SK-N-MC (cell line): ENCODE results near the gene ALG12.
A peak's percentile ranks its signal among the peaks of the same experiment; 100 is the strongest.

ENCODE experiments used
- DNase-seq: peaks from one replicate; pipeline ENCODE4 v3.0.0-alpha.2; 2011; ENCODE audit warnings: low read depth, low spot score
- H3K27ac ChIP-seq: fragments of 200-600 bp; sonication (generic); 2 replicates; pipeline ENCODE4 v1.5.1; 2016; ENCODE audit warnings: mixed run types
- H3K36me3 ChIP-seq: fragments of 200-600 bp; sonication (generic); 2 replicates; pipeline ENCODE4 v1.6.1; 2017; ENCODE audit warnings: antibody characterized with exemption, low read length, mixed read lengths; ENCODE audit not compliant: insufficient read depth
- H3K4me3 ChIP-seq: fragments of 200-600 bp; sonication (generic); 2 replicates; pipeline ENCODE4 v1.5.1; 2016
- H3K9ac ChIP-seq: fragments of 200-600 bp; sonication (generic); 2 replicates; pipeline ENCODE4 v1.8.0; 2017; ENCODE audit warnings: mixed run types, mixed read lengths; ENCODE audit not compliant: insufficient read length
- H3K9me3 ChIP-seq: fragments of 200-600 bp; sonication (generic); 2 replicates; pipeline ENCODE4 v1.6.1; 2017; ENCODE audit warnings: low read depth, mild to moderate bottlenecking, antibody characterized with exemption, low read length, moderate library complexity, mixed read lengths
- EZH2 ChIP-seq: fragments of 200-600 bp; sonication (generic); IDR thresholded peaks from one replicate; pipeline ENCODE4 v1.6.1; 2017; ENCODE audit warnings: antibody characterized with exemption
- FOXP2 ChIP-seq: optimal IDR thresholded peaks from 2 replicates; pipeline ENCODE3; 2011; ENCODE audit warnings: mild to moderate bottlenecking, moderate library complexity; ENCODE audit not compliant: insufficient read depth; ENCODE audit errors: extremely low read length, control extremely low read depth
- POLR2AphosphoS5 ChIP-seq: IDR thresholded peaks from 2 replicates; pipeline ENCODE4 v1.6.1; 2012; ENCODE audit warnings: mild to moderate bottlenecking, low read depth, low read length, borderline replicate concordance

The ALG12 gene

DNA sequence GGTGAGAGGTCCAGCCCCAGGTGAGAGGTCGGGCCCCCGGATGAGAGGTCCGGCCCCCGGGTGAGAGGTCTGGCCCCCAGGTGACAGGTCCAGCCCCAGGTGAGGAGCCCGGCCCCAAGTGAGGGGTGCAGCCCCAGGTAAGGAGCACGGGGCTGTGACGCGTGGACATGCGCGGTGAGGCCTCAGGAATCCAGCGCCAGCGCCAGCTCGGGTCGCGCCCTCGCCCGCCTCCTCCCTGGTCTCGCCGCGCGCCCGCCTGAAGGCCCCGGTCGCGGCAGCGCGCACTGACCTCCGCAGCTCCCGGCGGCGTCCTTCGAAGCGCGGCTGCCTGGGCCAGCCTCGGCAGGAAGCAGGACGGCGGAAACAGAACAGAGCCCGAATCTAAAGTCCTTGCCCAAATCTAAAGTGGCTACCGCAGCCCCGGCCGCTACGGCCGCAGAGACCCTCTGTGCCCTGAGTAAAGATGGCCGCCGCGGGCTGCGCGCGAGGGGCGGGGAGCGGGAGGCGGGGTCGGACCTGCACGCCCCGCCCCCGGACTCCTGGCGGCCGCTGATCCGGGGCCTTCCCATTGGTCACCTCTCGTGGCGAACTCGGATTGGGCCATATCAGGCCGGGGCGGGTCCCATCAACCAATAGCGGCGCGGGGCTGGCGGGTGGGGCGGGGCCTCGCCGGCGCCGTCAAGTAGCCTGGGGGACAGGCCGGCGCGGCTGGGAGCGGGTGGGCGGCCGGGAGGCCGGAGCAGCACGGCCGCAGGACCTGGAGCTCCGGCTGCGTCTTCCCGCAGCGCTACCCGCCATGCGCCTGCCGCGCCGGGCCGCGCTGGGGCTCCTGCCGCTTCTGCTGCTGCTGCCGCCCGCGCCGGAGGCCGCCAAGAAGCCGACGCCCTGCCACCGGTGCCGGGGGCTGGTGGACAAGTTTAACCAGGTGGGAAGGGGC, at the start of gene ALG12, which contains the start of gene CRELD2:
Gene ALG12 (minus strand): TSS at position 465 of the 937 bp plus-strand sequence. CDS start 4,673 bp downstream, outside the sequence.
Gene CRELD2 (plus strand): TSS at position 661 of the 937 bp plus-strand sequence. CDS start 136 bp downstream, at position 797.
- Histone ChIP-seq H3K9ac (peak within 1 kb of the TSS; percentile 92), H3K27ac (peak within 1 kb of the TSS; percentile 74), H3K36me3 (peaks cover 6% of the 10 kb centered on the region; the same call in 1 of the 2 replicates), H3K9me3 (no peaks in the 10 kb centered on the region), H3K4me3 (peak within 1 kb of the TSS; percentile 98)
- DNase-seq, result peak; percentile 57
- peak; percentile 72 for TF ChIP-seq POLR2AphosphoS5
- TF ChIP-seq EZH2, result no peak

DNA sequence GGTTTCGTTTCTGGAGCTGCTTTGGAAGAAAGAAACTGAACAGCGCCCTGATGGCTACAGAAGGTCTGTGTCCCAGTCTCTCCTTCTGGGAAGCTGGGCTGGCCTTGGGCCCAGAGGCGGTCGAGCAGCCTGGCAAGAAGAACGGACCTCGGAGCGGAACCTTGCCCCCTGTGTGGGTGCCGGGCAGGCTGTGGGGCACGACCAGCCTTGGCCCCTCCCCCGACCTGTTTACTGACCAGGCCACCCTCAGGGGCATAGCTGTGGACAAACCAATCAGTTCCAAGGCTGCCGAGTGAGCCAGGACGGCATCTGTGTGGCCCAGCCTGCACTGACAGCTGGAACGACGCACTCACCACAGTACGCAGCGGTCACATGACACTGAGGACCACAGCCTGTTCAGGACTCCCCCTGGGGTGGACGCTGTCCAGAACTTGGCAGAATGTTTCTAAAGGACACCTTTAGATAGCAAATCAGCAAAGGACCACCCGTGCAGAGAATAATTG, 49.5 kb upstream of the ALG12 start:
- Histone ChIP-seq H3K9ac (no peak overlapping the region), H3K27ac (no peak overlapping the region), H3K36me3 (peaks cover 19% of the 10 kb centered on the region), H3K4me3 (no peak overlapping the region), H3K9me3 (no peaks in the 10 kb centered on the region)
- no peak for DNase-seq
- no peak for TF ChIP-seq POLR2AphosphoS5

DNA sequence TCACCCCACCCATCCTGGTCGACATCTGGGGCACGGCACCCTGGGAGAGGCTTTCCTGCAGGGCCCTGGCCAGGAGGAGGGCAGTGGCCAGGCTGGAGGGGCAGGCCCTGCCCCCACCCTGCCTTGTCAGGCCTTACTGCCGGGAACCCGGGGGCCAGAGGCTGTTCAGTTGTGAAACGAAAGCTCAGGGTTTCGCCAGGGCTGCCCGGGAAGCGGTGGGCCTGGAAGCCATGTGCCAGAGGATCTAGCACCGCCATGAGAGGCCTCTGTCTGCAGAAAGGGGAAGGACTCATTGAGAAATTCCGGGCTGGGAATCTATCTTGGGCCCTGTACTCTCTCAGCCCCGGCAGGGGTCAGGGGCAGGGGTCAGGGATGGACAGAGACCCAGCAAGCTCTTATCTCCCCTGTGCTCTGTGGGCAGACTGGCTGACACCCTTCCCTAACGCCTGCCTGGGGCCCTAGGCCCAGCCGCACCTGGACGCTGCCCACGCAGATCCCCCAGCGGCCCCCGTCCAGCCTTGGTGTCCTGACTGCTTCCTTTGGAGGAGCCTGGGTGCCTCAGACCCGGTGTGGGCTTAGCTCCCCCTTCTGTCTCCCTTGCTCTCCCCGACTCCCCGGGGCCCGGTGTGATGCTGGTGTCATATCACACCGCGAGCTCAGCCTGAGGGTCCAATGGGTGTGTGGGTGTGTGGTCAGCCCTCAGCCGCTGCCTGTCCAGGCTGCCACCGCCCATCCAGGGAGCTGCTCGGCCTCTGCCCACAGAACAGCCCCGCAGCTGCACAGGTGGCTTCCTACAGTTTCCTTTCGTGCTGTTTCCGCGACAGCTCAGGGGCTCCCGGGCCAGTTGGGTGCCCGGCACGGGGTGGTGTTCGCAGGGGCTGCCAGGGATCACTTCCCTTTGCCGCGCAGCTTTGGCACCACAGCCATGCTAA, 48.8 kb upstream of the ALG12 start:
- Histone ChIP-seq H3K27ac (no peak overlapping the region), H3K9ac (no peak overlapping the region)

DNA sequence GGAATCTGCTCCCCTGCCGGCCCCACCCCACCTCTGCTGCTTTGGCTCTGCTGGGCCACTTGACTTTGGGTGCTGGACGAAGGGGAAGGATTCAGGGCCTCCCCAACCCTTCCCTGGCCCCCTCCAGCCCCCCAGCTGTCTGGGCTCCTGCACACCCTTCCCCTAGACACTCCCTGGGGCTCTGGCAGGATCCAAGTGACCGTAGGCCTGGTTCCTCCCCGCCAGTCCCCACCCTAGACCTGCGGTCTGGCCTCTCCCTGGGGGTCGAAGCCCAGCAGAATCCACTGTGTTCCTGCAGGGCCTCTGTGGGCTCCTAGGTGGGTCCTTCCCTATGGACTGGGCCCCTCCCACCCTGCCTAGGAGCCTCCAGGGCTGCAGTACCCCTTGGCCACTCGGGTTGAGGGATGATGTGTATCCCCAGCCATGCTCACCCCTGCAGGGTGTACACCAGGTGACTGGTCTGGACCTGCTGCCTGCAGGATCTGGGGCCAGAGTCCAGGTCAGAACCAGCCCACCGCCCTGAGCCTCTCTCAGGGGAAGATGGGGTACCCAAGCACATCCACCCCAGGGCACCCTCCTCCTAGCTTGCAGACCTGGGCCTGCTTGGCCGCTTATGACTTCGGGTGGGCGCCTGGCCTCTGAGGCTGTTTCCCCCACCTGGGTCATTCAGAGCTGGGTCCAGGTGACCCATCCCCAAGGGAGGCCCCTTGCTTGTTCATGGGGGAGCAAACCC, 48.0 kb upstream of the ALG12 start:
- no peak for DNase-seq
- Histone ChIP-seq H3K9ac (no peak overlapping the region), H3K9me3 (no peaks in the 10 kb centered on the region), H3K27ac (no peak overlapping the region), H3K36me3 (peaks cover 29% of the 10 kb centered on the region), H3K4me3 (no peak overlapping the region)
- TF ChIP-seq FOXP2, result no peak
- no peak for TF ChIP-seq EZH2

More for the DNA sequence above, 48.8 kb upstream of the ALG12 start:
- Histone ChIP-seq H3K9me3 (no peaks in the 10 kb centered on the region), H3K4me3 (no peak overlapping the region), H3K36me3 (peaks cover 23% of the 10 kb centered on the region)
- no peak for DNase-seq
- no peak for TF ChIP-seq FOXP2
- TF ChIP-seq POLR2AphosphoS5, result no peak
- TF ChIP-seq EZH2, result no peak

DNA sequence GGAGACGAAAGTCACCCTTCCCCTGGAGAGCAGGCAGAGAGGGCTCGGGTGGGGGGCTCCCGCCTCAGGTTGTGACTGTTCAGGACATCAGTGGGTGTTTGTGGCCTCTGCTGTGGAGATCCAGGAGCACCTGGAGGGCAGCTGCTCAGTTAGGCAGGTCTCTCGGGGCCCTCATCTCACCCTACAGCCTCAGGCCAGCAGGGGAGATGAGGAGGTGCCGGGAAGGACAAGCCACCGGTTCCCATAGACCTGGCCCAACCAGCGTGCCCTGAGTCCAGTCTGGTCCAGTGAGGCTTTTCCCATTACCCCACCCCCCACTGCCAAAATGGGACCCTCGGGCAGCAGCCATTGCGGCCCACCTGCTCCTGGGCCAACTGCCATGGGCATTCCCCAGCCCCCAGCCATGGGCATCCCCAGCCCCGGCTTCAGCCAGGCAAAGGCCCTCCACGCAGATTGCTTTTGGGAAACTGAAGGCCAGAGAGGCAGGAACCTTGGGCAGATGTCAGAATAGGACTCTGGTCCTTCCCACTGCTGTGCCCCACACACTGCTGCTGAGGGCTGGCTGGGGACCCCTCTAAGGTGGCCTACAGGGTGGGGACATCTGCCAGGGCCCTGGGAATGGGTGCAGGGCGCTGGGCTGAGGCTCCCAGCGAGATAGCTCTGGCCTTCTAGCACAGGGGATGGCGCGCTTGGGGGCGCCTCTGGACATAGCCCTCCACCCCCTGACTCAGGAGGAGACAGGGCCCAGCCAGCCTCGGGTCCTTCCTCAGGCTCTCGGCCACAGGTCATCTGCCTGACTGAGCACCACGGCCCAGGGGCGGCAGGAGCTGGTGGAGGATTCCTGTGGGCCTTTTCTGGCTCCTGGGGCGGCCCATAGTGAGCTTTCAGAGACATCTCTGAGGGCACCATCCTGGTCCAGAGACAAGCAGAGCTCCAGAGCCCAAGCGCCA, 47.1 kb upstream of the ALG12 start:
- TF ChIP-seq POLR2AphosphoS5, result no peak
- no peak for TF ChIP-seq FOXP2
- TF ChIP-seq EZH2, result no peak
- H3K4me3 ChIP-seq, result no peak overlapping the region
- H3K36me3 ChIP-seq, result peaks cover 29% of the 10 kb centered on the region
- H3K9me3 ChIP-seq, result no peaks in the 10 kb centered on the region
- H3K27ac ChIP-seq, result 0 out of 2 replicates have a peak overlapping the region, but pooled peaks have one; percentile 19
- H3K9ac ChIP-seq, result no peak overlapping the region
- no peak for DNase-seq

DNA sequence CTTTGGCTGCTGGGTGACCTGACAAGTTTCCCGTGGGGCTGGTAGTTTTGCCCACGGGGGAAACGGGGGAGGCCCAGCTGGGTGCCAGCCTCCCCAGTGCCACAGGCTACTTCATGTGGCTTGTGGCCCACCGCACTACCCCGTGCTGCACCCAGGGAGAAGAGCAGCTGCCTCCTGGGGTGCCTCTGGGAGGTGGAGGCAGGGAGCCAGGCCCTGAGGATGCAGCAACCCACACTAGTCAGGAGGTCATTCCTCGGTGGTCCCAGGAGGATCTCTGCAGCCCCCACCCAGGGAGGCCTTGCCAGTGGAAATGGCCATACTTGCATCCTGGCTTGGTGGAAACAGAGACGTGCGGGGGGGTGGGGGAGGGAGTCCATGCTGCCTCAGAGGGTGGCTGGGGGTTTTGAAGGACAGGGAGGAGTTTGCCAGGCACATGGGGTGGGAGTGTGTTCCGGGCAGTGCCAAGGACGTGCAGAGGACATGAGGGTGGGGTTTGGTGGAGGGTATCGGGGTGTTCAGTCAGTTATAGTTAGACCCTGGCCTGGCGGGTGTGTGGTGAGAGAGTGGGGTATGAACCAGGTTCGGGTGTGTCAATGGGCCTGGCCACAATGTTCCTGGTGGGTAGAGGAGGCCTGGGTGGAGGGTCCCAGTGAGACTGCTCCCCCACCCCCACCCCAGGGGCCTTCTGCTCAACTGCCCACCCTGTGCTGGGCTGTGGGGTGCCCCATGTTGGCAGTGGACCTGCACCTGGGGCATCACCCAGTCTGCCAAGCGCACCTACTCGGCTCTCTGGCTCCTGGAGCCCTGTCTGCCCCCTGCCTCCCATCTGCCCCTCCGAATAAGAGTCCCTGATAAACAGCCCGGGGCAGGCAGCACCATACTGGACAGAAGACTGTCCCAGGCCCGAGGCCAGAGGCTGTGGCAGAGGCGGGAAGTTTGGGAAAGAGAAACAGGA, 46.2 kb upstream of the ALG12 start:
- DNase-seq, result no peak
- Histone ChIP-seq H3K4me3 (no peak overlapping the region), H3K27ac (no peak overlapping the region), H3K9ac (no peak overlapping the region), H3K36me3 (peaks cover 29% of the 10 kb centered on the region), H3K9me3 (no peaks in the 10 kb centered on the region)
- TF ChIP-seq FOXP2, result no peak
- TF ChIP-seq POLR2AphosphoS5, result no peak
- no peak for TF ChIP-seq EZH2
